Left cardiac atrium (tissue), 2 donors: ENCODE measurements around the gene TRMT2B. TPM values are rescaled to one million over a fixed set of nuclear protein-coding genes. Genes with fewer than 3 reads are reported as not detected.

Experiments
- total RNA-seq, 2 donors: library from RNA; stranded (reverse); fragmentation: NEBNext Ultra II Directional; extraction: Animal tissue kit (Norgen Biotek cat#: 25700); gene quantifications; one replicate each; pipeline ENCODE4 v1.2.1, GENCODE V29; 2021
- donor health status: DM: no; HTN: yes; CAD: no; lungs with severe emphysema.
- donor health status: DM: yes; HTN: yes; CAD: no.

Gene TRMT2B
- total RNA-seq, 2 donors from 2014 or later = 14.3 to 15.6 TPM

Other genes with a start within 250 kb of the TRMT2B start
- 1 to 10 TPM; 7.1 to 7.5 TPM for gene CSTF2, start 231.7 kb downstream of the TRMT2B start, total RNA-seq
- not detected for gene NOX1, start 177.8 kb downstream of the TRMT2B start, total RNA-seq
- gene XKRX, start 123.2 kb downstream of the TRMT2B start, total RNA-seq = not detected
- gene ARL13A, start 82.4 kb downstream of the TRMT2B start, total RNA-seq = not detected
- gene TMEM35A, start 26.8 kb upstream of the TRMT2B start, total RNA-seq = under 1 TPM in 1 of 2 donors, not detected in 1; 0.41 TPM
- under 1 TPM; 0.42 to 0.88 TPM for gene CENPI, start 46.1 kb upstream of the TRMT2B start, total RNA-seq
- under 1 TPM; 0.05 to 0.12 TPM for gene DRP2, start 167.7 kb upstream of the TRMT2B start, total RNA-seq
- under 1 TPM in 1 of 2 donors, not detected in 1; 0.15 TPM for gene TAF7L, start 239.2 kb upstream of the TRMT2B start, total RNA-seq